Effector CD8-positive, alpha-beta T cell (primary cell): ENCODE data around the gene SPG21.

Source experiments
- DNase-seq: peaks from one replicate; lab custom pipeline; 2025; lab: John Stamatoyannopoulos, UW

SPG21 gene

DNA sequence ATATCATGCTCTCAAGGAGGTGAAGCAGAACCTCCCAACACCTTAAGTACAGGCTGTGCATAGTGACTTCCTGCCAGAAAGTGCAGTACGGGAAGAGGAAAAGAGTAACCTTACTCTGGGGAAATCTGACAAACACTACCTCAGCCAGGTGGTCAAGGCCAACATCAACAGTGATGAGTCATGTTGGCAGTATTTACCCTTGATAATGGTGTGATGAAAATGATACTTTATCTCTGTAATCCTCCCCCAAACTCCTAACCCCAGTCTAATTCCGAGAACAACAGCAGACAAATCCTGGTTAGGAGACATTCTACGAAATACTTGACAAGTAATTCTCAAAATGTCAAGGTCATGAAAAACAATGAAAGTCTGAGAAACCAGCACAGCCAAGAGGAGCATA is 51.5 kb downstream of the SPG21 start:
- no peak for DNase-seq

DNA sequence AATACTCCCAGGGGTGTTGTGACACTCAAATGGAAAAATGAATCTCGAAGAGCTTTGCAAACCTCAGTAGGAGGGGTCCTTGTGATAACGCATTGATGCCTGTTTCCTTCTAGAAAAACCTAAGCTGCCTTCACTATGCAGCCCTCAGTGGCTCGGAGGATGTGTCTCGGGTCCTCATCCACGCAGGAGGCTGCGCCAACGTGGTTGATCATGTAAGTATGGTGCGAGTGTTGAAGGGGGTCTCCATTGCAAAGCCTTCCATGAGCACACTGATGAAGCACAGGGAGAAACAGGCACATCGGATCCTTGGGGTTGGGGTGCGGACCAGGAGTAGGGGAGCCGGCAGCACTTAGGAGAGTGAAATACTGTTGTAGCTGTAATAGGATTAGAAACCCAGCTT is 55.7 kb downstream of the SPG21 start:
- DNase-seq = no peak

DNA sequence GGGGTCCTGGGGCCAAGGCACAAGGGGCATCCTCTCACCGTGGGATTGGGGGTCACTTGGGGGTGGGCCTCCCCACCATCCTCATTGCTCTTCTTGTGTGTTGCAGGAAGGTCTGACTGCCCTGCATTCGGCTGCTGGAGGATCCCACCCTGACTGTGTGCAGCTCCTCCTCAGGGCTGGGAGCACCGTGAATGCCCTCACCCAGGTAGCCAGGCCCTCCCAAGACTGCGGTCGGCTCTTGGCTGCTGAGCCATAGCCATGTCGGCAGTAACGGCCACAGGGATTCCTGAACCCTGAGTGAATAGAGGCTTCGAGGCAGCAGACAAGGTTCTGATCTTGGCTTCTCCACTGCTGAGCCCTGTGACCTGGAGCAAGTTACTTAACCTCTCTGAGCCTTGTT is 58.3 kb downstream of the SPG21 start:
- DNase-seq = no peak

DNA sequence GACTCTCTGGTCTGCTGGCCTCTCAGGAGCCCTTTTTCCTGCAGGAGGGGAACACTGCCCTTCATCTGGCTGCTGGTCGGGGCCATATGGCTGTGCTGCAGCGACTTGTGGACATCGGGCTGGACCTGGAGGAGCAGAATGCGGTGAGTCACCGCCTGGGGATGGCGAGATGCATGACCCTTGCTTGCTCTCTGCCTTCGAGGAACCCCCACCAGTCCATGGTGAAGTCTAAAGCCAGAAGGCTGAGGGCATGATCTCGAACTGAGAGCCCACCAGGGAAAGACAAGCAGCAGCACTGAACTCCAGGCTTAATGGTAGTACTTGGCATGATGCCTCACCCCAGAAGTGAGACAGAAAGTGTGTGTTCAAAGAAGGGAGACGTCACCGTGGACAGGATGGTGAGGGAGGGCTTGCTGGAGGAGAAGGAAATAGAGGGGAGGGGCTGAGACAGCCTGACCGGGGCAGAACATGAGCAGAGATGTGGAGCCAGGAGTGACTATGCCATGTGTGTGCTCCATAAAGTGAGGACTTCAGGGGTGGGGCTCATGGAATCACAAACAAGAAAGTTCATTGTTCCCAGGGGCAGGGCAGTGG is 58.8 kb downstream of the SPG21 start:
- DNase-seq = no peak

DNA sequence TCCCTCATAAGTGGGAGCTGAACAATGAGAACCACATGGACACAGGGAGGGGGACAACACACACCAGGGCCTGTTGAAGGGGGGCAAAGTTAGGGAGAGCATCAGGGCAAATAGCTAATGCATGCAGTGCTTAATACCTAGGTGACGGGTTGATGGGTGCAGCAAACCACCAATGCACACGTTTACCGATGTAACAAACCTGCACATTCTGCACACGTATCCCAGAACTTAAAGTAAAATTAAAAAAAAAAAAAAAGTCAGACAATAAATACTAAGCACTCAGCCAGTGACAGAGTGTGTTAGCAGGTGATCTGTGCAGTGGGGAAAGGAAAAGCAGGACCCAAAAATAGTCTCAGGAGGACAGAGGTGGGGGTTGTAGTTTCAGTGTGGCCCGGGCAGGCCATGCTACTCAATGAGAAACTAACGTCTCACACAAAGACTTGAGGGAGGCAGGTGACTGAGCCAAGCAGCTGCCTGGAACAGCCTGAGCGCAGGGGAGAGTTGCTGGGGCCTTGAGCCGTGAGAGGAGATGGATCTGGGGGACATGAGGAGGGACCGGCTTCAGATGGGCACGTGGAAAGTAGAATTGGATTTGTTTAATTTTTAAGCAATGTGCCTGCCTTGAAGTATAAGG is 59.6 kb downstream of the SPG21 start:
- no peak for DNase-seq

DNA sequence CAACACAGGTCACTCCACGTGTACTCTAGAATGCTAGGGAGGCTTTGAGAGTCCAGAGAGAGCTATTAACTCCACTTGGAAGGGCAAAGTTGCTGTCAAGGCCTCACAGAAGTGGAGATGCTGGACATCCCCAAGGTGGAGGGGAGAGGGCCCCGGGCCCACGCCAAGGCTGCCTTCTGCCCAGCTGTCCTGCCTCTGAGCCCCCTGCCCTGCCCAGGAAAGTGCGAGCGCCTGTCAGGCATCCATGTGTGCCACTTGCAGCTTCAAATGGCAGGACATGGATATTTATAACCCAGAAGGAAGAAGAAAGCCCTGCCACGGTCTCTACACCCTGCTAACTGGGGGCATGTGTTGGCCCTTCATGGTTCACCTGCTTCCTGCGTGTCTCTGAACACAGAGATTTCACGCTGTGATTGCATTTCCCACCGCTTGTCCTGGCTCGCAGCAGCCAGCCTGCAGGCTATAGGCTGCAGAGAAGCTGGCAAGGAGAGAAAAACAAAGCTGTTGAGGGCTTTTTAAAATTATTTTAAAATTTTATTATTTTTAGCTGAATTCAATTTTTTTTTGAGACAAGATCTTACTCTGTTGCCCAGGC is 61.0 kb downstream of the SPG21 start:
- DNase-seq = no peak

DNA sequence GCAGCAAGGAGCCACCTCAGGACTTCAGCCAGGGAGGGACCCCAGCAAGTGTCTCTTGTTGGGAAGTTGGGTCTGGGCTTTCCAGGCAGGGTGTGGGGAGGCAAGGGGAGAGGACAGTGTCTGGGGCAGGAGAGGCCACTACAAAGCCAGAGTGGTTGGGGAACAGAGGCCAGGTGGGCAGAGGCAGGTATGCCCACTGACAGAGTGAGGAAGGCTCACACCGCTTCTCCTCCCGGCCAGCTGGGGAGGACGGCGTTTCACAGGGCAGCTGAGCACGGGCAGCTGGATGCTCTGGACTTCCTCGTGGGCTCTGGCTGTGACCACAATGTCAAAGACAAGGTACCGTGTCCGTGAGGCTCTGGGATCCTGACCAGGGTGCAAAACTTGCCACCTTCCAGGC is 63.1 kb downstream of the SPG21 start:
- no peak for DNase-seq

DNA sequence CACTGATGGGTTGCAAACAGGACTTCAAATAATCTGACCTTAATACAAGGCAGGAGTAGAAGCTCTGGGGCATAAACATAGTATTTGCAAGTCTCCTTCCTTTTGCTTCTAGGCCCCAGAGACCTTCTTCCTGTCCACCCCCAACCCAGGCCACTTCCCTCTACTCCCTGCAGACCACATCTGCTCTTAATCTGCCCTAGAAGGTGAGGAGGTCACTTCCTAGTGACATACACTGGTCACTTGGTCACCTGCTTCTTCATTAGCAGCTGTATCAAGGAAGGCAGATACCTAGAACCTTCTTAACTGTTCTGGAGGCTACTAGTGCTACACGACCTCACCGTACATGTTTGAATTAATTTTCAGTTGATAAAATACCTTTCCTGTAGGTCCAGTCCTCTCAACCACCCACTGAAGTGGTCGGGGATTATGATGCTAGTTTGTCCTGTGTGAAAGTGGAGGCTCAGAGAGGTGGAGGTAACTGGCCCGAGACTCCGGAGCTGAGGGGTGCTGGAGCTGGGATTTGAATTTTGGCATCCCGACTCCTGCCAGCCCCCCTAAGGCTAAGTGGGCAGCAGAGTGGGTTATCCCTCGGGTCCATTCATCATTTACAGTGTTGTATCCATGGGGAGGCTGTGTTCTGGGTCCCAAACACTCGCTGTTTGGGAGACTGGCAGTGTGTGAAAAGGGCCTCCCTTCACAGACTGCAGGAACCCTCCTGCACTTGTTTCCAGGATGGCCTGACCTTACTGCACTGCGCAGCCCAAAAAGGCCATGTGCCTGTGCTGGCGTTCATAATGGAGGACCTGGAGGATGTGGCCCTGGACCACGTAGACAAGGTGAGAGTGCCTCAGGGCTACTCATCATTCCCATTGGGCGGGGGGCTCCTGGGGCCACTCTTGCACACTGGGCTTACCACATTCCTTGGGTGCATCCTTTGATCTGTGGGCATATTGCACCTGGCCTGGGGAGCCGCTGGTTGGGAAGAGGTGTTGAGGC is 64.1 kb downstream of the SPG21 start:
- no peak for DNase-seq

DNA sequence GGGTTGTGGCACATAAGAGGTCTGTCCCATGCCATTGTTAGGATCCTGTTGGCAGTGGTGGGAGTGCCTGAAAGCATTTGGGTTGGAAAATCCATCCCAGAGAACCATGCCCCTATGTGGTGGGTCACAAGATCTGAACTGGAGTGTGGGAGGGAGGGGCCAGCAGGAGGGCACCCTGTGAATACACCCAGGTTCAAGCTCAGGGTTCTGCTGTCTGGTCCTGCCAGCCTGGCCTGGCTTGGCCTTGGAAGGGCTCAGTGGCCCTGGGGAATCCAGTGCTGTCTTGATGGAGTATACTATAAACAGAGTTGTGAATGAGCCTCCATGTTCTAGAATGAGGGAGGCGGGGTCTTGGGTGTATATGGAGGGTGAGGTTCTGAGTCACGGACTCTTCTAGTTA is 66.2 kb downstream of the SPG21 start:
- no peak for DNase-seq

DNA sequence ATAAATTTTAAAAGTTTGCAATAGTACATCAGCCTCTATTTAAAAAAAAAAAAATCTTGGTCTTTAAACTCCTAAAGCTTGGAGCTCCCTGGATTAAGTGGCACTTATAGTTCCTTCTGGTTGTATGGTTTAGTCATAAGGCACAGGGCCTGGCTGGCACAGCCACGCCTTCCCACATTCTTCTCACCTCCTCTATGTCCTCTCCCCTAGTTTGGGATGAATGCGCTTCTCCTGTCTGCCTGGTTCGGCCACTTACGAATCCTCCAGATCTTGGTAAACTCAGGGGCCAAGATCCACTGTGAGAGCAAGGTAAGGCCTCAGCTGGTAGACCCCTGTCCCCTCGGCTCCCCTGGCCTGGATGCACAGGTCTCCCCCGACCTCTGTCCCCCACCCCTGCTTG is 68.0 kb downstream of the SPG21 start:
- no peak for DNase-seq

DNA sequence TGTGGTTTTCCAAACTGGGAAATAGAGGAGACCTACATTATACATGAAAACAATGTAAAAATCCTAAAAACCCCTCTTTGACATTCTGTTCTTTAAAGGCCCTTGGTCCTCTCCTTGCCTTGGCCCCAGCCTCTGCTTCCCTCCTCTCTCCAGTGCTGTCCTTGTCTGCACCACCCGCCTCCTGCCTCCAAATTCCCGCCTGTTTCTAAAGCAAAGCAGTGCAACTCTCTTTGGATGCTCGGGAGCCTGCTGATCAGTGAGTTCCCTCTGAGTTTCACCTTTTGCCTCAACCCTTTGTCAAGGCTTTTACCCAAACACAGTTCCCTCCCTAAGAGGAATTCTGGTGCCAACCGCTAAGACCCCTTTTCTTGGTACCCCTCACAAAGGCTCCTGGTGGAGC is 70.0 kb downstream of the SPG21 start:
- DNase-seq = no peak

DNA sequence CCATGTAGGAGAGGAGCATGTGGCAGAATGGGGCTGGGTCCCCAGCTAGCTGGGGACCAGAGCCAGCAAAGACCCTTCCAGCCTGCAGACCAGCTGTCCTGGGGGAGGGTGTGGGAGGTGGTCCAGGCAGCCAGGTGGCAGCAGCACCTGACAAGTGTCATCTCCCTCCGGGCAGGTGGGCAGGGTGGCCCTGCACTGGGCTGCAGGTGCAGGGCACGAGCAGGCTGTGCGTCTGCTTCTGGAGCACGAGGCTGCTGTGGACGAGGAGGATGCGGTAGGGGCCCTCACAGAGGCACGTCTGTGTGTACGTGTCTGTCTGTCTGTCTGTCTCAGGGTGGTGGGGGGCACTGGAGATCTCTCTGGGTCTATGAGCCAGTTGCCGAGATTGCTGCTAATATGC is 72.5 kb downstream of the SPG21 start:
- no peak for DNase-seq

DNA sequence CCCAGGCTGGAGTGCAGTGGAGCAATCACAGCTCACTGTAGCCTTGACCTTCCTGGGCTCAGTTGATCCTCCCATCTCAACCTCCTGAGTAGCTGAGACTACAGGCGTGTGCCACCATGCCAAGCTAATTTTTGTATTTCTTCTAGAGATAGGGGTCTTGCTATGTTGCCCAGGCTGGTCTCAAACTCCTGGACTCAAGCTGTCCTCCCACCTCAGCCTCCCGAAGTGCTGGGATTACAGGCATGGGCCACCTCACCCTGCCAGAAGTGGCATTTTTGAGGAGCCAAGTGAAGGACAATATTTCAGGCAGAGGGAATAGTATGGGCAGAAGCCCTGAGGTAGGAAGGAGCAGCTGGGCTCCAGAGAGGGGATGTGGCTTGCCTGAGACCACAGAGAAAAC is 73.3 kb downstream of the SPG21 start:
- DNase-seq = no peak

DNA sequence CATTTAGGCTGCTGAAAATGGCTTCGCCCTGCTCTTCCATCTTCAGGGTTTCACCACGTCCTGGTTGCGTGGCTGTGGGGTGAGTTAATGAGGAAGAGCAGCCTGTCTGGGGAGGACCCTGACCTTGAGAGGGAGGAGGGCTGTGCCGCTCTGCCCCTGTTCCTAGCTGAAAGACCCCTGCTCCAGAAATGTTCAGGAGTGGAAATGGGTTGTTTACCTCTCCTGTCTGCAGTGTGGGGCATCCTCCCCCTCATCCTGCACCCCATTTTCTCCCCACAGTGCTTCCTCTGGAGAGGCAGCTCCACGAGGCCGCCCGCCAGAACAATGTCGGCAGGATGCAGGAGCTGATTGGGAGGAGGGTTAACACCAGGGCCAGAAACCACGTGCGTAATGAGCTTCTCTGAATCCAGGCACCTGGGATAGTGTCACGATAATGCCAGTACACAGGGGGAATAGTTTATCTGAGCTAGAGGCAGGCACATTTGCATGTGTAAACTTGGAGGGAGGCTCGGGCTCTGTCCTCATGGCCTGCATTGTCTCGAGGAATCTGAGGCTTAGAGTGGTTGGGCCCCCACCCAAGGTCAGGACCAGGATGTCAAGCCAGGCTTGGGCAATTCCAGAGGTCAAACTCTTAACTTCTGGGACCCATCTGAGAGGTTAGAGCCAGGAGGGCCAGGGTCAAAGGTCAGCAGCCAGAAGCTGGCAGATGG is 74.0 kb downstream of the SPG21 start:
- no peak for DNase-seq
